ENCODE measurements around the gene RAI14.

DNA sequence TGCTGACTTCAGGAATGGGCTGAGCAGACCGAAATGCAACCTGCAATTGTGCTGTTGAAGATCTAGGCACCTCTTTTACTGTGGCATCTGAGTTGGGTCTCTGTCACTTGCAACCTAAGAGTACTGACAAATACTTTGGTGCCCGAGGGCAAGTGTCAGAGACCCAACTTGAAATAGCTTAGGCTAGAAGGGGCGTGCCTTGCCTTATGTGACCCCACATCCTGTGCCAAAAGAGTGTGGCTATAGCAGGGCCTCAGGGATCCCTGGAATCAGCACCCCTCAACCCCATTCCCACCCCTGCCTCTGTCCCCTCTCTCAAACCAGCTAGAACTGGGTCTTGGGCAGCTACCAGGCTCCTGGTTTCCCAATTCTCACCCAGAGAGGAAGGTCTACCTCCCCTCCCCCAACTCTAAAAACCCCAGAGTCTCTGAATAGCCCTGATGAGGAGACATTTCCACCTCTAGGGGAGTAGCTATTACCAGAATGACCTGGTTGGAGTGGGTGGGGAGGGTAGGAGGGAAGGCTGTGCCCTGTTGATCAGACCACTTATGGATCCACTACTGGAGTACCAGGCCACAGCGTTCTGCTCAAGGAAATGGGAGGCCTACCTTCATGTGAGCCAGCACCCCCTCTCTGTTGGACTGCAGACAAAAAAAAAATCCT is 17.5 kb downstream of the RAI14 start:
- TF ChIP-seq, protein P1, sequence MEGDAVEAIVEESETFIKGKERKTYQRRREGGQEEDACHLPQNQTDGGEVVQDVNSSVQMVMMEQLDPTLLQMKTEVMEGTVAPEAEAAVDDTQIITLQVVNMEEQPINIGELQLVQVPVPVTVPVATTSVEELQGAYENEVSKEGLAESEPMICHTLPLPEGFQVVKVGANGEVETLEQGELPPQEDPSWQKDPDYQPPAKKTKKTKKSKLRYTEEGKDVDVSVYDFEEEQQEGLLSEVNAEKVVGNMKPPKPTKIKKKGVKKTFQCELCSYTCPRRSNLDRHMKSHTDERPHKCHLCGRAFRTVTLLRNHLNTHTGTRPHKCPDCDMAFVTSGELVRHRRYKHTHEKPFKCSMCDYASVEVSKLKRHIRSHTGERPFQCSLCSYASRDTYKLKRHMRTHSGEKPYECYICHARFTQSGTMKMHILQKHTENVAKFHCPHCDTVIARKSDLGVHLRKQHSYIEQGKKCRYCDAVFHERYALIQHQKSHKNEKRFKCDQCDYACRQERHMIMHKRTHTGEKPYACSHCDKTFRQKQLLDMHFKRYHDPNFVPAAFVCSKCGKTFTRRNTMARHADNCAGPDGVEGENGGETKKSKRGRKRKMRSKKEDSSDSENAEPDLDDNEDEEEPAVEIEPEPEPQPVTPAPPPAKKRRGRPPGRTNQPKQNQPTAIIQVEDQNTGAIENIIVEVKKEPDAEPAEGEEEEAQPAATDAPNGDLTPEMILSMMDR (IDR thresholded peaks at IDR 0.05), result no peak
- TF ChIP-seq POLR2A (IDR thresholded peaks at IDR 0.05) (no peak), POLR2AphosphoS5 (IDR thresholded peaks at IDR 0.05) (no peak)
